Measurements from ENCODE around the gene WWTR1. TPM values are rescaled to one million over a fixed set of nuclear protein-coding genes. Genes with fewer than 3 reads are reported as not detected.

WWTR1 gene
- total RNA-seq, 1 experiment from 2014 or later = 25.5 TPM

DNA sequence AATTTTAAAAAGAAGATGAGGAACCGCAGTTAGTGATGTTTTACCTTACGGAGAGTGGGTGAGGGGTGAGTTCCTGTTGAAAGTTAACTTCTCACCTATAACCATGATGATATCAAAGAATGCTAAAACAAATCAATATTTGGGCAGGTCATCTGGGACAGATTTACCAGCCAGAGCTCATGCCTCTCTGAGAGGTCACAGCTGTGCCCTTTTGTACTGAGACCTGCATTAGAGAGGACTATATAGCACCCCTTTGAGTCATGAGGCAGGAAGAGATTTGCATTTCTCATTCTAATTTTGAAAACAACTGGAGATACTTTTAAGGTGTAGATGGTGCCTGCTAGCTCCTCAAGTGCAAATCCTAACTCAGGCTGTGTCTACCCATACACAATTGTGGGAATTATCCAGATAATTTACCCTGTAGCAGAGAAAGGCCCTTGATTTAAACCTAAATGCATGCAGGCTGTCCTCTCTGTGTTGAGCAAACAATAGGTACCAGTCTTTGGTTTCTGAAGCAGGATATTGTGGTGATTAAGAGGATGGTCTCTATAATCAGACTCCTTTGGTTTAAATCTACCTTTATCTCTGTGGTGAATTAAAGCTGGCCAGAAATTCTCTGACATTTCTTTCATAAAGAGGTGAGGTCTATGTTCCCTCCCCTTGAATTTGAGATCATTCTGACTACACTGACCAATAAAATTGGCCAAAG is 189.2 kb downstream of the WWTR1 start (continued):
- TF ChIP-seq, protein P1, sequence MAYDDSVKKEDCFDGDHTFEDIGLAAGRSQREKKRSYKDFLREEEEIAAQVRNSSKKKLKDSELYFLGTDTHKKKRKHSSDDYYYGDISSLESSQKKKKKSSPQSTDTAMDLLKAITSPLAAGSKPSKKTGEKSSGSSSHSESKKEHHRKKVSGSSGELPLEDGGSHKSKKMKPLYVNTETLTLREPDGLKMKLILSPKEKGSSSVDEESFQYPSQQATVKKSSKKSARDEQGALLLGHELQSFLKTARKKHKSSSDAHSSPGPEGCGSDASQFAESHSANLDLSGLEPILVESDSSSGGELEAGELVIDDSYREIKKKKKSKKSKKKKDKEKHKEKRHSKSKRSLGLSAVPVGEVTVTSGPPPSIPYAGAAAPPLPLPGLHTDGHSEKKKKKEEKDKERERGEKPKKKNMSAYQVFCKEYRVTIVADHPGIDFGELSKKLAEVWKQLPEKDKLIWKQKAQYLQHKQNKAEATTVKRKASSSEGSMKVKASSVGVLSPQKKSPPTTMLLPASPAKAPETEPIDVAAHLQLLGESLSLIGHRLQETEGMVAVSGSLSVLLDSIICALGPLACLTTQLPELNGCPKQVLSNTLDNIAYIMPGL (CRISPR knock-in tag; IDR thresholded peaks at IDR 0.05) = no peak
- no peak for TF ChIP-seq PRRX2 (CRISPR knock-in tag; IDR thresholded peaks at IDR 0.05)

Other genes starting within 250 kb of the WWTR1 start
- gene TM4SF4, start 183.3 kb downstream of the WWTR1 start, total RNA-seq (2021) = 0.92 to 2.0 TPM (median 1.4 TPM) in 3 replicates
- 51.3 to 52.9 TPM (median 52.1 TPM) in 3 replicates for gene COMMD2, start 94.5 kb upstream of the WWTR1 start, total RNA-seq (2021)
- gene ANKUB1, start 134.5 kb upstream of the WWTR1 start, total RNA-seq (2021) = not detected in 3 replicates
- 28.9 to 29.8 TPM (median 29.4 TPM) in 3 replicates for gene RNF13, start 155.2 kb upstream of the WWTR1 start, total RNA-seq (2021)

Data from WTC11 (cell line).